HEK293 (cell line): ENCODE measurements around the gene GREB1L.

Experiments used
- CTCF ChIP-seq: fragments of 450-650 bp; formaldehyde crosslinking; IDR thresholded peaks from 2 replicates; pipeline ENCODE4 v1.5.1; 2016; ENCODE audit warnings: missing biosample characterization, missing genetic modification characterization
- TCF7L2 ChIP-seq: IDR thresholded peaks from 2 replicates; pipeline ENCODE4 v1.6.1; 2011; ENCODE audit warnings: low read depth, mild to moderate bottlenecking, inconsistent platforms, low read length, moderate library complexity, borderline replicate concordance
- YY1 ChIP-seq: fragments of 450-650 bp; formaldehyde crosslinking; IDR thresholded peaks from 2 replicates; pipeline ENCODE4 v1.5.1; 2018; ENCODE audit warnings: missing biosample characterization, missing genetic modification characterization
- ZBTB10 ChIP-seq: fragments of 450-650 bp; formaldehyde crosslinking; IDR thresholded peaks from 2 replicates; pipeline ENCODE4 v1.5.1; 2016; ENCODE audit warnings: missing biosample characterization, missing genetic modification characterization
- ZBTB17 ChIP-seq: fragments of 450-650 bp; formaldehyde crosslinking; IDR thresholded peaks from 2 replicates; pipeline ENCODE4 v1.5.1; 2016; ENCODE audit warnings: missing biosample characterization, missing genetic modification characterization
- ZNF274 ChIP-seq, 2 experiments: fragments of 200-500 bp in 1 of 2; fragments of 450-650 bp in 1 of 2; sonication (Bioruptor generic) in 1 of 2; formaldehyde crosslinking in 1 of 2; IDR thresholded peaks; 2 replicates each; pipeline versions ENCODE4 v1.5.1 to v1.6.1; 2014 to 2016; ENCODE audit warnings: borderline replicate concordance in 1 of 2, inconsistent platforms in 1 of 2, low read length in 1 of 2, missing biosample characterization in 1 of 2, missing genetic modification characterization in 1 of 2
- ZNF391 ChIP-seq: fragments of 450-650 bp; formaldehyde crosslinking; IDR thresholded peaks from 2 replicates; pipeline ENCODE4 v1.5.1; 2016; ENCODE audit warnings: low read depth, missing biosample characterization, missing genetic modification characterization, borderline replicate concordance
- ZNF510 ChIP-seq: fragments of 450-650 bp; formaldehyde crosslinking; IDR thresholded peaks from 2 replicates; pipeline ENCODE4 v1.5.1; 2018; ENCODE audit warnings: mild to moderate bottlenecking, missing genetic modification characterization, missing biosample characterization; ENCODE audit not compliant: insufficient replicate concordance

- TF ChIP-seq YY1 (tag by site-specific recombination) (no peak), CTCF (tag by site-specific recombination) (no peak), ZNF274 (IDR thresholded peaks at IDR 0.05; ENCODE audit: low read length) (no peak), ZNF274 (tag by site-specific recombination; IDR thresholded peaks at IDR 0.05; ENCODE audit: borderline replicate concordance) (no peak), TCF7L2 (no peak), ZBTB10 (tag by site-specific recombination) (no peak), ZBTB17 (tag by site-specific recombination) (no peak), ZNF391 (tag by site-specific recombination) (no peak), ZNF510 (tag by site-specific recombination) (no peak)
Observed at GRCh38 chr18:21507913-21508701, 266.1 kb downstream of the GREB1L start.
